HG03066 (cell line): ENCODE data around the gene HOXB9.

Experiments
- ATAC-seq: cut with Tn5 transposase; IDR thresholded peaks from one replicate; pipeline ENCODE4 v1.9.1; 2021; ENCODE audit warnings: low read depth; ENCODE audit not compliant: unreplicated experiment

HOXB9 gene

DNA sequence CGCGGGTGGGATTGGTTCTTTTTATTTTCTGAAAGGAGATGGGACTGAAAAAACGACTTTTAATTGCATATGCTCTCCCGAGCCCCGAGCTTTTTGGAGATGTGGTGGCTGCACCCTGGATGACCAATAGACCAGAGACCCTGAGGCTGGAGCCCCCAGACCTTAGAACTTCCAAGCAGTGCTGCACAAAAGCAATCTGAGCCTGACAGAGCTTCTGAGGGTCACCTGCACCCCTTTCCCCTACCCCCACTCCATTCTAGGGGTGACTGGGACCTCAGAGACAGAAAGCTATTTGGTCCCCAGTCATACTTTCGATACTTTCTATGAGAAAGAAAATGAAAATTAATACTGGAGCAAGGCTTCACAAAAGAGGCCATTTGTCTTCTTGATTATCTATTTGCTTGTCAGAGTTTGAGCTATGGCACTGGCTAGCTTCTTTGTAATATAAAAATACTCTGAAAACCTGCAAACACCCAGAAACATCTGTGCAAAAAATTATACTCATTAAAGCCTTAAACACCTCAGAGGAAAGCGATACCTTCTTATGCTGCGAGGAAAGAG, 51.6 kb downstream of the HOXB9 start:
- no peak for ATAC-seq

- no peak for ATAC-seq
Observed at GRCh38 chr17:48571826-48572417, 54.2 kb downstream of the HOXB9 start.
